ENCODE data around the gene MIDN.
A peak's percentile ranks its signal among the peaks of the same experiment; 100 is the strongest.

The MIDN gene

DNA sequence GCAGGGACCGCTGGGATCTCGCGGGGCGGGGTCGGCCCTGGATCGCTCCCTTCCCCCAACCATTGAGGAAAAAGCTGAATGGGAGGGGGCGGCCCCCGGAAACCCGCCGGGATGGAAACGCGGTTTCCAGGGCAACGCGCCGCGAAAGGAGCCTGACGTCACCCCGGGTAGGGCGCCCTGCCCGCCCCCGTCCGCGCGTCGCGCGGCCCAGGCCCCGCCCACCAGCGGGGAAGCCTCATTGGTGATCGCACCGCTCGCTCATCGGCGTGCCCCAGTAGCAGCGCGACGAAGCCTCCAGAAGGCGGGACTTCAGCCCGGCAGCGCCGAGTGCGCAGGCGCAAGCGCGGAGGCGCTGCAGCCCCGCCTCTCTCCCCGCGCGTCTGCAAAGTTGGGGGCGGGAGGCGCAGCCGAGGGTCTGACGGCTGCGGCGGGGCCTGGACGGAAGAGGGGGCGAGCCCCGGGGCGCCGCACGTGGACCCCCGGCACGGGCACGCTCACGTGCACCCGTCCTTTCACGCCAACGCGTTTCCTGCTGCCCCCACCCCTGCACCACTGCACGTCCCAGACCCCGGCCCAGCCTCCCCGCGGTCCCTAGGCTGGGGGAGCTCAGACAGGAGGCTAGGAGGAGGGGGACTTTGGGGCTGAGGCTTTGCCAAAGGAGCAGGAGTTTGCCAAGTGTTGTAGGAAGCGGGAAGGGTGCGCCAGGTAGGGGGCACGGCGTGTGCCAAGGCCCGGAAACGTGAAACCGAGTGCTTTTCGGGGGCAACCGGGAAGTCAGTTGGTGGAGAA is 12.6 kb downstream of the MIDN start:
- Histone ChIP-seq H3K9me2 (replicated peaks; ENCODE audit: insufficient read depth, low read length) (no peaks in the 10 kb centered on the region), H3K27ac (ENCODE audit: low read length) (peak overlapping the region; percentile 82), H3K4me2 (ENCODE audit: low read depth, low read length) (peak overlapping the region; percentile 98), H3K36me3 (replicated peaks; ENCODE audit: insufficient read depth, low read length) (no peaks in the 10 kb centered on the region), H3K4me1 (ENCODE audit: low read length) (peaks cover 25% of the 10 kb centered on the region), H2AFZ (ENCODE audit: low read length) (peak overlapping the region; percentile 55), H3K9me3 (replicated peaks; ENCODE audit: insufficient read depth, low read length) (no peaks in the 10 kb centered on the region), H3K79me2 (ENCODE audit: low read length) (peaks cover 24% of the 10 kb centered on the region), H3K27me3 (replicated peaks; ENCODE audit: insufficient read depth, low read length) (no peaks in the 10 kb centered on the region), H3F3A (ENCODE audit: insufficient read depth, low read length) (peaks cover 23% of the 10 kb centered on the region), H3K4me3 (ENCODE audit: low read length) (peak overlapping the region; percentile 93), H4K20me1 (ENCODE audit: insufficient read depth, low read length) (no peaks in the 10 kb centered on the region), H3K9ac (ENCODE audit: low read length) (peak overlapping the region; percentile 95)
- DNase-seq = peak; percentile 99
- TF ChIP-seq EZH2phosphoT487 (IDR thresholded peaks at IDR 0.05; ENCODE audit: low read length) = no peak
- TF ChIP-seq EZH2 (optimal IDR thresholded peaks at IDR 0.05; ENCODE audit: low read depth, low read length) = no peak
- TF ChIP-seq CTCF (IDR thresholded peaks at IDR 0.05; ENCODE audit: low read length) = no peak

GRCh38 chr19:1261538-1261797 is 13.1 kb downstream of the MIDN start:
- Histone ChIP-seq H3K27me3 (replicated peaks; ENCODE audit: insufficient read depth, low read length) (no peaks in the 10 kb centered on the region), H3K9me2 (replicated peaks; ENCODE audit: insufficient read depth, low read length) (no peaks in the 10 kb centered on the region), H4K20me1 (ENCODE audit: insufficient read depth, low read length) (no peaks in the 10 kb centered on the region), H3K36me3 (replicated peaks; ENCODE audit: insufficient read depth, low read length) (no peaks in the 10 kb centered on the region), H3K4me3 (ENCODE audit: low read length) (peak overlapping the region; percentile 93), H3K9ac (ENCODE audit: low read length) (peak overlapping the region; percentile 95), H3K4me1 (ENCODE audit: low read length) (peaks cover 29% of the 10 kb centered on the region), H3K9me3 (replicated peaks; ENCODE audit: insufficient read depth, low read length) (no peaks in the 10 kb centered on the region), H3F3A (ENCODE audit: insufficient read depth, low read length) (peaks cover 23% of the 10 kb centered on the region), H3K4me2 (ENCODE audit: low read depth, low read length) (peak overlapping the region; percentile 97), H2AFZ (ENCODE audit: low read length) (peak overlapping the region; percentile 55), H3K79me2 (ENCODE audit: low read length) (peaks cover 24% of the 10 kb centered on the region), H3K27ac (ENCODE audit: low read length) (peak overlapping the region; percentile 61; the same call in 1 of the 2 replicates)
- TF ChIP-seq EZH2 (optimal IDR thresholded peaks at IDR 0.05; ENCODE audit: low read depth, low read length) (no peak), CTCF (IDR thresholded peaks at IDR 0.05; ENCODE audit: low read length) (peak; percentile 37), EZH2phosphoT487 (IDR thresholded peaks at IDR 0.05; ENCODE audit: low read length) (no peak)
- no peak for DNase-seq

- Histone ChIP-seq H3K9me3 (replicated peaks; ENCODE audit: insufficient read depth, low read length) (no peaks in the 10 kb centered on the region), H4K20me1 (ENCODE audit: insufficient read depth, low read length) (no peaks in the 10 kb centered on the region), H3K4me2 (ENCODE audit: low read depth, low read length) (peak overlapping the region; percentile 97), H3K27me3 (replicated peaks; ENCODE audit: insufficient read depth, low read length) (no peaks in the 10 kb centered on the region), H3K79me2 (ENCODE audit: low read length) (peaks cover 24% of the 10 kb centered on the region), H3K27ac (ENCODE audit: low read length) (peak overlapping the region; percentile 61; the same call in 1 of the 2 replicates), H3K36me3 (replicated peaks; ENCODE audit: insufficient read depth, low read length) (no peaks in the 10 kb centered on the region), H3K9me2 (replicated peaks; ENCODE audit: insufficient read depth, low read length) (no peaks in the 10 kb centered on the region), H3K9ac (ENCODE audit: low read length) (peak overlapping the region; percentile 95), H3K4me3 (ENCODE audit: low read length) (peak overlapping the region; percentile 93), H2AFZ (ENCODE audit: low read length) (peak overlapping the region; percentile 55; the same call in 1 of the 2 replicates), H3K4me1 (ENCODE audit: low read length) (peaks cover 29% of the 10 kb centered on the region), H3F3A (ENCODE audit: insufficient read depth, low read length) (peaks cover 23% of the 10 kb centered on the region)
- no peak for TF ChIP-seq EZH2 (optimal IDR thresholded peaks at IDR 0.05; ENCODE audit: low read depth, low read length)
- no peak for TF ChIP-seq CTCF (IDR thresholded peaks at IDR 0.05; ENCODE audit: low read length)
- no peak for TF ChIP-seq EZH2phosphoT487 (IDR thresholded peaks at IDR 0.05; ENCODE audit: low read length)
- DNase-seq = no peak
These were observed 13.6 kb downstream of the MIDN start for GRCh38 chr19:1261798-1262622.

Data from MM.1S (cell line).